ENCODE measurements around the gene AP1M1. TPM values are rescaled to one million over a fixed set of nuclear protein-coding genes. Genes with fewer than 3 reads are reported as not detected.

Gene AP1M1
- total RNA-seq, 2 experiments from 2014 or later = 184 to 186 TPM

DNA sequence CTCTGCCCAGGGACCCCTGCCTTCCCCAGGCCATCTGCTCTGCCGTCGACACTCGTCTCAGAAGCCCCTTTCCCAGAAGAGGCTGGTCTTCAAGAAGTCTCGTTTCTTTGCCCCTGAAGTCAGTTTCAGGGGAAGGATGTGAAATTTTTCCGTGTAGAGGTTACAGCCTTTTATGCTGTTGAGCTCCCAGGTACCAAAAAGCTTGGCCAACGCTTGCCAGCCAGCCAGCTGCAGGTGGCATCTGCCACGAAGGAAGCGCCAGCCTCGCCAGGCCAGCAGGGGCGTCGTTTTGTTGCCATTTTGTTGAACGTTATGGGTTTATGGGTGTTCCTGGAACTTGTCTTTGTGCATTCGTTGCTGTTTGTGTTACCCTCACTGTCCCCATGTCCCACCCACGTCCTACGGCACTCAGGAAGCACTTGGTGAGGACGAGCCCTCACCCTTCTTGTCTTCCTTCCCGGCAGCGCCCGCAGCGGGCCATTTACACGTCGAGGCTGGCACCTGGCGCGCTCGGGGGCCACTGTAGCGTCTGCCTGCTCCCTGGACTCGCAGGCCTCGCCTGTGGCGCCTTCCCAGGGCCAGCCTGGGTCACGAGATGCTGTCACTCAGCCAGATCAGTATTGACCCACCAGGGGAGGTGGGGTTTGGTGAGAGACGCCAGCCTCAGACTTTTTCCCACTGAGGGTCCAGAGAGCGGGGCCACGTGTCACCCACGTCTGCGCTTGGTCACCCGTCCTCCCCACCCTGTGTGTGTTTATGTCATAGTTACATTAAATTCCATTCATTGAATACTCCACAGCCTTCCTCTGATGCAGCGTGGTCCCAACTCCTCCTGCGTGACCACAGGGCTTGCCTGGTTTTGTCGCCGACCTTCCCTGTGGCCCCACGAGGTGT is 37.1 kb downstream of the AP1M1 start:
- H3K9me3 Mint-ChIP-seq (ENCODE audit: insufficient read depth) = no peaks in the 10 kb centered on the region
- peaks cover 49% of the 10 kb centered on the region for H3K36me3 Mint-ChIP-seq (ENCODE audit: low read depth)
- POLR2A ChIA-PET = no interaction called here
- ATAC-seq = no peak
- H3K27ac Mint-ChIP-seq = no peak overlapping the region
- no peaks in the 10 kb centered on the region for H3K27me3 Mint-ChIP-seq (ENCODE audit: low read depth)
- no peak overlapping the region for H3K4me3 Mint-ChIP-seq
- peaks cover 54% of the 10 kb centered on the region for H3K4me1 Mint-ChIP-seq (ENCODE audit: low read depth)
- DNase-seq = no peak
- CTCF ChIA-PET = interaction anchor here (0.6 to 0.9 kb wide), 3 partner anchors 32 to 148 kb away, joined by 3 read pairs; partner anchors contain the start of gene FAM32A

DNA sequence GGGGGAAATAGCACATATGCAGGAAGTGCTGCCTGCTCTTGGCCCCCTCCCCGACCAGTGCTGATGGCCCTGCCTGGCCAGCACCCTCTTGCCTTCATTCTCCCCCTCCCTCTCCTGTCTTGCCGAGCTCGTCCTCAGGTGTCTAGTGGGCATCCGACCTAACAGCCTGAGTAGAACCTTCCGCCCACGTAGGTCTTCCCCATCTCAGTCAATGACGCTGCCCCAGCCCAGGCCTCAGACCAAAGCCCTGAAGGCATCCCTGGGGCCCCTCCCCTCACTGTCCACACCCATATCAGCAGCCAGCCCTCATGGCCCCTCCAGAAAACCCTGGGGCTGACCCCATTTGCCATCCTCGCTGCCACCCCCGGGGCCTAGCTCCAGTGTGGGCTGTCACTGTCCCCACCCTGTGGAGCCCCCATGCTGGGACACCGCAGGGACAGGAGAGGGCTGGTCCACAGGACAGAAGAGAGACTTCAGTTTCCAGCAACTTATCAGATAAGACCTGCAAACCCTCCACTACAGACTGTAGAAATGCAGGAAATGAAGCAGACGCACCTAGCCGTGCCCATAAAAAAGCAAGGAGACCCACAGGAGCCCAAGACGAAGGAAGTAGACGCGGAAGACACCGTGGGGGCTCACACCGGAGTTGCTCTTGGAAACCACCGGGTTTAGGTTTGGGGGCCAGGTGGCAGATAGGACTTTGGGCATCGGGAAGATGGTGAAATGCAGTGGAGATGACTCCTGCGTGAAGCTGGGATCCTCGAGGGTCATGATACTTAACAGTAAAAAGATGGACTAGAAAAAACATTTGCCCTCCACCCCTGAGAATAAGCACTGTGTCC is 38.3 kb downstream of the AP1M1 start:
- ChIA-PET CTCF (interaction anchor here (0.8 kb wide), 1 partner anchor 11 kb away, joined by 3 read pairs; no protein-coding TSS in a partner anchor), POLR2A (no interaction called here)
- H3K4me1 Mint-ChIP-seq (ENCODE audit: low read depth) = peaks cover 54% of the 10 kb centered on the region
- peaks cover 46% of the 10 kb centered on the region for H3K36me3 Mint-ChIP-seq (ENCODE audit: low read depth)
- no peaks in the 10 kb centered on the region for H3K27me3 Mint-ChIP-seq (ENCODE audit: low read depth)
- no peaks in the 10 kb centered on the region for H3K9me3 Mint-ChIP-seq (ENCODE audit: insufficient read depth)
- DNase-seq (no peak), ATAC-seq (no peak)
- peak overlapping the region; percentile 50 for H3K27ac Mint-ChIP-seq
- no peak overlapping the region for H3K4me3 Mint-ChIP-seq

DNA sequence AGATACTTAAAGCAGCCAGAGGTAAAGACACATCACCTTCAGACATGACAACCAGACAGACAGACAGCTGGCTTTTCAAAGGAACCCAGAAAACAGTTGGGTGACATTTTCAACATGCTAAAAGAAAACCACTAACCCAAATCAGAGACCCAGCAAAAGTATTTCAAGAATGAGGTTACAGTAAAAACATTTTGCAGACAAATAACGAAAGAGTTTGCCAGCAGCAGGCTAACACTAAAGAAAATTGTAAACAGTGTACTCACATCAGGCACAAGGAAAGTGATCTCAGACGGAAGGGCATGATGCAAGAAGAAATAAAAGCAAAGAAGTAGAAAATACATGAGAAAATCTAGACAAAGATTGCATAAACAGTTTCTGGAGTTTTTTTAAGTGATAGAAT is 46.4 kb downstream of the AP1M1 start:
- Mint-ChIP-seq H3K4me3 (peak overlapping the region; percentile 1), H3K9me3 (ENCODE audit: insufficient read depth) (no peaks in the 10 kb centered on the region), H3K27ac (peak overlapping the region; percentile 43), H3K36me3 (ENCODE audit: low read depth) (peaks cover 4% of the 10 kb centered on the region), H3K4me1 (ENCODE audit: low read depth) (peaks cover 21% of the 10 kb centered on the region), H3K27me3 (ENCODE audit: low read depth) (peaks cover 12% of the 10 kb centered on the region)
- ChIA-PET CTCF (interaction anchor here (0.7 to 6.3 kb wide), 6 partner anchors 18 to 142 kb away, joined by 3 to 120 read pairs (median 3); no protein-coding TSS in a partner anchor), POLR2A (interaction anchor here (0.8 kb wide), 1 partner anchor 139 kb away, joined by 3 read pairs; no protein-coding TSS in a partner anchor)
- ATAC-seq (no peak), DNase-seq (no peak)

DNA sequence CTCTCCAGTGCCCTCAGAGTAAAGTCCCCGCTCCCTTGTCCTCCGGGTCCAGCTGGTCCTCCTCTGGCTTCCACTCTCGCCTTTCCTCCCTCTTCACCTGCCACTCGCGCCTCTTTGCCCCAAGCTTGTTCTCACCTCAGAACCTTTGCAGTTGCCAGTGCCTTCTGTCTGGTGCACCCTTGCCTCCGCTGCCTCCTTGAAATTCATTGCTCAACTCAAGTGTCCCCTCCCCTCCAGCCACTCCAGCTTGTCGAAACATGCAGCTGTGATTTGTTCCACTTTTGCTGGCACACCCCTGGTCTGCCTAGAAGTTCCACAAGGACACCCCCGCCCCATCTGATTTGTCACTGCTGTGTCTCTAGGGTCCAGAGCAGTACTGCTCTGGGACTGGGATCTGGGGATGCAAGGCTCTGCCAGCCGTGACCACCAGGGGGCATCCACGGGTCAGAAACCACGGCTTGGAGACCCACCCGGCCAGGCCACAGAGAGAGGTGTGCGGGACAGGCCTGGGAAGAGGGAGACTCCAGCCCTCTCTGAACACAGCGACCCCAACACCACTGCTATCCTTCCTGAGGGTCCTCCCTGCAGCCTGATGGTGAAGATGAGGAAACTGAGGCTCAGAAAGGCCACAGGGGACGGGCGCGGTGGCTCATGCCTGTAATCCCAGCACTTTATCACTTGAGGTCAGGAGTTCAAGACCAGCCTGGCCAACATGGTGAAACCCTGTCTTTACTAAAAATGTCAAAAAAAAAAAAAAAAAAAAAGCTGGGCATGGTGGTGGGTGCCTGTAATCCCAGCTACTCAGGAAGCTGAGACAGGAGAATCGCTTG is 49.9 kb downstream of the AP1M1 start:
- Mint-ChIP-seq H3K27me3 (ENCODE audit: low read depth) (peaks cover 15% of the 10 kb centered on the region), H3K4me3 (no peak overlapping the region), H3K9me3 (ENCODE audit: insufficient read depth) (no peaks in the 10 kb centered on the region), H3K4me1 (ENCODE audit: low read depth) (peaks cover 21% of the 10 kb centered on the region), H3K36me3 (ENCODE audit: low read depth) (no peaks in the 10 kb centered on the region), H3K27ac (peak overlapping the region; percentile 26)
- CTCF ChIA-PET = interaction anchor here (0.6 to 6.3 kb wide), 25 partner anchors 12 to 176 kb away, joined by 3 to 120 read pairs (median 4); no protein-coding TSS in a partner anchor
- ATAC-seq (peak; percentile 96), DNase-seq (peak; percentile 87)
- POLR2A ChIA-PET = interaction anchor here (0.6 to 1.8 kb wide), 5 partner anchors 68 to 135 kb away, joined by 3 to 4 read pairs (median 4); no protein-coding TSS in a partner anchor

DNA sequence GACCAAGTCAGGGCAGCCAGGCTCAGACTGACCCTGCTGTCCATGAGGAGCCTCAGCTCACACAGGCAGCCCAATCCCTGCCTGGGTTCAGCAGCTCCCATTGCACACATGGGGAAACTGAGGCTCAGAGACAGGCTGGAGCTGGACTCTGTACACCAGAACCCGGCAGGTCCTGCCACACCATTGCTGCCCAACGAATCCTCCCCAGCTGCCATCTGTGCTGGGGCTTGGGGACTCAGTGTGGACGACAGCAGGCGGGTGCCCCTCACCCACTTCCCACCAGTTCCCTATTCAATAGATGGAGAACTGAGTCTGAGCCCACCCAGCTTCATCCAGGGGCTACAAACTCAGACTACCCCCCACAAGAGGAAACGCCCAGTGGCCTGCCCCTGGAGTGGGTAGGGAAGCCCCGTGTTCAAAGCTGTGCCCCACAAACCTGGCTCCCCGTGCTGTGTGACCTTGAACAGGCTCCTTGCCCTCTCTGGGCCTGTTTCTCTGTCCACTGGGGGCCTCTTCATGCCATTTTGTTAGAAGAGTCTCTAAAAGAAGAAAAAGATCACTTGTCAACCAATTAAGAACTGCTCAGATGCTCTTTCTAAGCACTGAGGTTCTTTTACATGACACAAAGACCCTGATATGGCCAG is 50.8 kb downstream of the AP1M1 start:
- peaks cover 15% of the 10 kb centered on the region for H3K27me3 Mint-ChIP-seq (ENCODE audit: low read depth)
- ChIA-PET CTCF (interaction anchor here (0.6 to 6.3 kb wide), 9 partner anchors 19 to 169 kb away, joined by 3 to 120 read pairs (median 25); no protein-coding TSS in a partner anchor), POLR2A (interaction anchor here (0.6 to 0.9 kb wide), 4 partner anchors 67 to 138 kb away, joined by 3 to 5 read pairs (median 4); partner anchors contain the start of gene KLF2)
- H3K9me3 Mint-ChIP-seq (ENCODE audit: insufficient read depth) = no peaks in the 10 kb centered on the region
- H3K4me1 Mint-ChIP-seq (ENCODE audit: low read depth) = peaks cover 19% of the 10 kb centered on the region
- no peaks in the 10 kb centered on the region for H3K36me3 Mint-ChIP-seq (ENCODE audit: low read depth)
- no peak overlapping the region for H3K4me3 Mint-ChIP-seq
- no peak overlapping the region for H3K27ac Mint-ChIP-seq
- no peak for ATAC-seq
- DNase-seq = no peak

DNA sequence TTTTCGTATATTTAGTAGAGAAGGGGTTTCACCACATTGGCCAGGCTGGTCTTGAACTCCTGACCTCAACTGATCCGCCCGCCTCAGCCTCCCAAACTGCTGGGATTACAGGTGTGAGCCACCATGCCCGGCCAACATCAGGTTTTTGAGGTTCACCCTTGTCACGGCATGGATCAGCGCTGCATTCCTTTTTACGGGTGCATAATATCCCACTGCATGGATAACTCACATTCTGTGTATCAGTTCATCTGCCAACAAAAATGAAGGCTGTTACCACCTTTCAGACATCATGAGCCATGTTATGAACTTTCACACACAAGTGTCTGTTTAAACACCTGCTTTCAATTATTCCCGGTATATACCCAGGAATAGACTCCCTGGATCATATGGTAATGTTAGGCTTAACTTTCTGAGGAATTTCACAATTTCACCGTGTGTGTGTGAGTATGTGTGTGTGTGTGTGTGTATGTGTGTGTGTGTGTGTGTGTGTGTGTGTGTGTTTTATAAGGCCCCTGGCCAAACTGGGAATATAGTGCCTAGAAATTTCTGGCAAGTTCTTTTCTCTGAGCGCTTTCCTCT is 52.2 kb downstream of the AP1M1 start:
- H3K9me3 Mint-ChIP-seq (ENCODE audit: insufficient read depth) = no peaks in the 10 kb centered on the region
- DNase-seq (no peak), ATAC-seq (no peak)
- ChIA-PET CTCF (interaction anchor here (1.0 to 5.6 kb wide), 4 partner anchors 79 to 167 kb away, joined by 4 to 44 read pairs (median 15); no protein-coding TSS in a partner anchor), POLR2A (no interaction called here)
- H3K27ac Mint-ChIP-seq = no peak overlapping the region
- peaks cover 17% of the 10 kb centered on the region for H3K27me3 Mint-ChIP-seq (ENCODE audit: low read depth)
- H3K36me3 Mint-ChIP-seq (ENCODE audit: low read depth) = no peaks in the 10 kb centered on the region
- no peak overlapping the region for H3K4me3 Mint-ChIP-seq
- peaks cover 13% of the 10 kb centered on the region for H3K4me1 Mint-ChIP-seq (ENCODE audit: low read depth)

DNA sequence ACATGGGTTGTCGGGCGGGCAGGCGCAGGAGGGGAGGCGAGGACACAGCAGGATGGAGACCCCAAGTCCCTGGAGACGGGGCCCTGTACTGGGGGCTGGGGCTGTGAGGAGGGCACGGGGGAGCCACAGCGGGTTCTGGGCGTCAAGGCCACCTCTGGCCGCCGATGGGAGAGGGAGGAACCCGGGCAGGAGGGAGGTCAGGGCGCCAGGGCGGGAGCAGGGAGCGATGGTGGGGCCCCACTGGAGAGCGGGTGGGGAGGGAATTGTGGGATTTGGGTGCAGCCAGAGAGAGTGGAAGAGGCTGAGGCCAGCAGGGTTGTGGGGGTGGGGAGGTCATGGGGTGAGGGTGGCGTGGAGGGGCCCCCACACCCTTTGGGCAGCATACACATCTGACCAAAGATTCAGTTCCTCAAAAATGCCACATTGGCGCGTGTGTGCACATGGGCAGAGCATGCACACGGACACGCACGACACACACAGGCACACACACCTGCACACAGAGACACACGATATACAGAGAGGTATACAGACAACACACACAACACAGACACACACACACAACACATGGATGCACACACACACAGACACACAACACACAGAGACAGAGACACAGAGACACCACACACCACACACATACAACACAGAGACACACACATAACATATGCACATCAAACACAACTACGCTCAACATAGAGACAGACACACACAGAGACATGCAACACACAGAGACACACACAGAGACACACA is 54.9 kb downstream of the AP1M1 start:
- no peak for ATAC-seq

DNA sequence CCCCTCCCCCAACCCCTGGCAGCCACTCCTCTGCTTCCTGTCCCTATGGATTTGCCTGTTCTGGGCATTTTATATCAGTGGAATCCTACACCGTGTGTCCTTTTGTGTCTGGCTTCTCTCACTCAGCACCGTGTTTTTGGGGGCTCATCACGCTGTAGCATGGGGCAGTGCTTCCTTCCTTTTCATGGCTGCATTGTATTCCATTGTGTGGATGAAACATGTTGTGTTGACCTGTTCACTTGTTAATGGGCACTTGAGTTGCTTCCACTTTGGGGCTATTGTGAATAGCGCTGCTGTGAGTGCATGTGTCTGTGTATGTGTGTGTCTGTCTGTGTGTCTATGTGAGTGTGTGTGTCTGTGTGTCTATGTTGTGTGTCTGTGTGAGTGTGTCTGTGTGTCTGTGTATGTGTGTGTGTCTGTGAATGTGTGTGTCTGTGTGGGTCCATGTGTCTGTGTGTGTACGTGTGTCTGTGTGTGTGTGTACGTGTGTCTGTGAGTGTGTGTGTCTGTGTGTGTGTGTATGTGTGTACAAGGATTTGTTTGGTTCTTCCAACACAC is 57.2 kb downstream of the AP1M1 start:
- ChIA-PET POLR2A (no interaction called here), CTCF (no interaction called here)
- Mint-ChIP-seq H3K4me1 (ENCODE audit: low read depth) (peaks cover 32% of the 10 kb centered on the region), H3K27ac (peak overlapping the region; percentile 18), H3K4me3 (no peak overlapping the region), H3K36me3 (ENCODE audit: low read depth) (no peaks in the 10 kb centered on the region), H3K27me3 (ENCODE audit: low read depth) (peaks cover 9% of the 10 kb centered on the region), H3K9me3 (ENCODE audit: insufficient read depth) (no peaks in the 10 kb centered on the region)
- ATAC-seq (no peak), DNase-seq (no peak)

More for the DNA sequence above, 54.9 kb downstream of the AP1M1 start:
- CTCF ChIA-PET = no interaction called here
- H3K27me3 Mint-ChIP-seq (ENCODE audit: low read depth) = peaks cover 10% of the 10 kb centered on the region
- H3K27ac Mint-ChIP-seq = peak overlapping the region; percentile 69
- no peak for DNase-seq
- POLR2A ChIA-PET = no interaction called here
- H3K4me1 Mint-ChIP-seq (ENCODE audit: low read depth) = peaks cover 20% of the 10 kb centered on the region
- H3K4me3 Mint-ChIP-seq = no peak overlapping the region
- H3K36me3 Mint-ChIP-seq (ENCODE audit: low read depth) = no peaks in the 10 kb centered on the region
- no peaks in the 10 kb centered on the region for H3K9me3 Mint-ChIP-seq (ENCODE audit: insufficient read depth)

DNA sequence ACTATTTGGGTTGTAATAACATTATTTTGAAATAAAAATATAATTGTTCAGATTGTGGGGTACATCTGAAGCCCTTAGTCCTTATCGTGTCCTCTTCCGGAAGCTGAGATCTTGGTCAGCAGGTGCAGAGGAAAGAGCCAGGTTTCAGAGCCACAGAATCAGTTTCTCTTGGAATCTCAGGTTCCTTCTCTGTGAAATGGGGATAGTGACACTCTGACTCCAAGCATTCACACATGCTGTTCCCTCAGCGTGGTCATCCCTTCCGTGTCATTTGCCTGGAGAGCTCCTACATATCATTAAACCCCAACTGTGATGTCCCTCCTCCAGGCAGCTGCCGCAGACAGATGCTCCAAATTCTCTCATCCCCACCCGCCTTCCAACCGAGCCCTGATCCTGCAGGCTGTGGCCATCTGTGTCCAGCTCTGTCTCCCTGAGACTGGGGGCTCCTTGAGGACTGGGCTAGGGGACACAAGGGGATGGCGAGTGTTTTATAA is 59.8 kb downstream of the AP1M1 start:
- H3K27ac Mint-ChIP-seq = no peak overlapping the region

More for the DNA sequence above, 59.8 kb downstream of the AP1M1 start:
- H3K9me3 Mint-ChIP-seq (ENCODE audit: insufficient read depth) = no peaks in the 10 kb centered on the region
- no peak for ATAC-seq
- DNase-seq = no peak
- H3K27me3 Mint-ChIP-seq (ENCODE audit: low read depth) = peaks cover 15% of the 10 kb centered on the region
- POLR2A ChIA-PET = interaction anchor here (1.0 kb wide), 1 partner anchor 114 kb away, joined by 3 read pairs; no protein-coding TSS in a partner anchor
- CTCF ChIA-PET = no interaction called here
- no peak overlapping the region for H3K4me3 Mint-ChIP-seq
- peaks cover 2% of the 10 kb centered on the region for H3K36me3 Mint-ChIP-seq (ENCODE audit: low read depth)
- H3K4me1 Mint-ChIP-seq (ENCODE audit: low read depth) = peaks cover 58% of the 10 kb centered on the region
